HG03196 (cell line): Measurements from ENCODE around the gene SPATA13.
"Not testable (repeated sequence)": the region's sequence is repeated elsewhere in the genome, so short reads cannot be mapped to it uniquely, and the experiment has no call there.

Experiments
- ATAC-seq: cut with Tn5 transposase; IDR thresholded peaks from one replicate; pipeline ENCODE4 v1.9.1; 2021; ENCODE audit not compliant: unreplicated experiment

SPATA13 gene

DNA sequence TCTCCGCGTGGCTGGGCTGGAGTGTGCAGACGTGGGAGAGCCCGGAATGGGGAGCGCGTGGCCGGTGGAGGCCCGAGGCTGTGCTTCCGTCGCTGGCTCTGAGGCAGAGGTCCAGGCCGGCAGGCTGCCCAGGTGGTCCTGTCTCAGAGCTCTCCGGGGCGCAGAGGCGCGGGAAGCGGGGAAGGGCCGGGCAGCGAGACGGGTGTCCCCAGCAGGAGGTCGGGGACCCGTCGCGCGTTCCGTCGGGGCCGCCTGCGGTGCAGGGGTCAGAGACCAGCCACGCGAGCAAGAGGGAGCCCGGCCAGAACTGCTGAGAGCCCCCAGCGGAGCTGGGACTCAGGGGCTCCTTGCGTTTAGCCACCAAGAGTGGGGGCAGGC lies 147.5 kb downstream of the SPATA13 start:
- no peak for ATAC-seq

DNA sequence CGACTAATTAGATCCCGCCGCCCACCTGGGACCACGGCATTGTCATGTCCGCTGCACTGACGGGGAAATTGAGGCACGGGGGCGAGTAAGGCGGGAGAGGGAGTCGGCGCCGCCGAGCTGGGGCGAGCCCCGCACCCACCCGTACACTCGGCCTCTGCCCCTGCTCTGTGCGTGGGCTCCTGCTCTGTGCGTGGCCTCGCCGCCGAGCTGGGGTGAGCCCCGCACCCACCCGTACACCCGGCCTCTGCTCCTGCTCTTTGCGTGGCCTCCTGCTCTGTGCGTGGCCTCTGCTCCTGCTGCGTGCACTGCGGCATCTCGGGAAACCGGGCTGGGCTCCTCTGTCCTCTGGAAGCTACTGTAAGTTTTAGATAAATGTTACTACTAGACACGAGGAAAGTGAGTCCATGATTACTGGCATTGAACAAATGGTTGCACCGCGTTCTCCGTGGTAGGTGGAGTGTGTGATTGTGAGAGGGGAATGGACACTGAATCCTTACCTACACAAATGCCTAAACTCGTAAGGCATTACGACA lies 148.0 kb downstream of the SPATA13 start:
- ATAC-seq = no peak

DNA sequence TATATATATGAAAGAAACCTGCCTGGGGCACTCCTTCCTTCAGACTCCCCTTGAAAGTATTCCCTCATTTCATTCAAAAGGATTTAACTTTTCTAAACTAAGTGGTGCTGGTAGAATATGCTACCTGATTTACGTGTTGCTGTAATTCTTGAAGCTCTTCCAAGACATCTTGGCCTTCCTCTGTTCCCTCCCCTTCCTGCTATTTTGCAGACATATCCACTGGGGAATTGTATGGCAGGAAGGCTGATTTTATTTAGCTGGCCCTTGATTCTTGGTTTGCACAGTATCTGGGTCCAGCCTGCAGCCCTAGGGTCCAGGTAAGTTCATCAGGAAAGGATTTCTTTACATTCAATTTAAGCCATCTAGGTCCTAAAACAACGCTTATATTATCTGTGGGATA lies 148.8 kb downstream of the SPATA13 start, which contains the start of gene C1QTNF9:
Gene C1QTNF9 (plus strand): TSS at position 281 of the 400 bp plus-strand sequence. CDS start 6,424 bp downstream, outside the sequence.
- ATAC-seq = not testable (repeated sequence)

DNA sequence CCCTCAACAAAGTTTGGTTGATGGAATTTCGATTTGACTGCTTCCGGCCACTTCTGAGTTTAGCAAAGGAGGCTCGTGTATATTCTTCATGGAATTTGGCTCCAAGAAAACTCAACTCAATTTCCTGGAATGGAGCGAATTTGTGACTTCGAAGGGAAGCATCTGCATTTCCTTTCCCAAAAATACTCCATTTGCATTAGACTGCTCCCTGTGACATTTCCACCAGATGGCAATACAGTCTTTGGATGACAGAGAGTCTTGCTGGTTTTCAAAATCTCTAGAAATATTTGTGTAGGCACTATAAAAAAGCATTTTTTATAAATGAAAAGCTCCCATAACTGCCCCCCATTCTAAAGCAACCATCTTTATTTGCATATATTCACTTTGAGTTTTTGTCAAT lies 152.9 kb downstream of the SPATA13 start:
- ATAC-seq = no peak

DNA sequence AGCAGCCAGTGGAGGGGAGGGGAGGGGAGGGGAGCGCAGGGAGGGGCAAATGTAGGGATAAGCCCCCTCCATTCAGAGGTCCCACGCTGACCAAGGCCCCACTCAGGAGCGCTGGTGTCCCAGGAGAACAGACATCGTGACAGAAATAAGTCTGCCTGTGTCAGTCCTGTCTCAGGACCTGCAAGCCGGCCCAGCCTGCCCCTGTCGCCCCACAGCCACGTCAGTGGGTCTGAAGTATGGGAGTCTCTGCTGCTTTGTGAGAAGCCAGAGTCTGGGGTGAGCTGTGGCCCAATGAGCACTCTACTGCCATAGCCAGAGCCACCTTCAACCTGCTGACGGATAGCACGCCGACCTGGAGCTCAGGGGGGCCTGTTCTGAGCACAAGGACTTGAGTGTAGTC lies 157.3 kb downstream of the SPATA13 start:
- not testable (repeated sequence) for ATAC-seq

DNA sequence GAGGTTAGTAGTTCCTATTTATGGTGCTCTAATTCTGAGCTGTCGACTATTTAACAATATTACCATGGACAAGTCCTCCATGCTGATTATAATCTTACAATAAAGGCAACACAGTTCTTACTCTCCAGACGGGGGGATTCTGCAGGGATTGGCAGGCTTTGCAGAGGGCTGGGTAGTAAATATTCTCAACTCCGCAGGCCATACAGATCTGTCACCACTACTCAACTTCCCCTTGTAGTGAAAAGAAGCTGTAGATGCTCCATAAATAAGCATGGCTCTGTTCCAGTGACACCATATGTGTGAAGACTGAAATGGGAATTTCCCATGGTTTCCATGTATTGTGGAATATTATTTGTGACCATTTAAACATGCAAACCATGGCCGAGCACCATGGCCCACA lies 158.4 kb downstream of the SPATA13 start:
- not testable (repeated sequence) for ATAC-seq

DNA sequence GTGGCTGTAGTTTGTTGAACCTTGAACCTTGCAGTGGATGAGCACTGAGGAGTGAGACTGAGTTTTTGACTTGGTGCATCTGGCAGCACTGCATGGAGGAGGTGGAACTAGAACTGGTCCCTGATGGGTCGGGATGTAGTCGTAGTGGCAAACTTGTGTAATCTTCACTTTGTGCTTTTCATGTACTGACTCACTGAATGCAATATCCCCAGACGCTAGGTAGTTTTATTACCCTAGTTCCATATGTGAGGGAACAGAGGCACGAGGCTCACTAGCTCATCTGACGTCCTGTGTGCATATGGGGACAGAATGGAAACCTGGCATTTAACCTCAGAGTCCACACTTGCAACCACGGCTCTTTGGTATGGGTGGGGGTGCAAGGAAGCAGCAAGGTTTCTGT lies 159.1 kb downstream of the SPATA13 start:
- not testable (repeated sequence) for ATAC-seq

DNA sequence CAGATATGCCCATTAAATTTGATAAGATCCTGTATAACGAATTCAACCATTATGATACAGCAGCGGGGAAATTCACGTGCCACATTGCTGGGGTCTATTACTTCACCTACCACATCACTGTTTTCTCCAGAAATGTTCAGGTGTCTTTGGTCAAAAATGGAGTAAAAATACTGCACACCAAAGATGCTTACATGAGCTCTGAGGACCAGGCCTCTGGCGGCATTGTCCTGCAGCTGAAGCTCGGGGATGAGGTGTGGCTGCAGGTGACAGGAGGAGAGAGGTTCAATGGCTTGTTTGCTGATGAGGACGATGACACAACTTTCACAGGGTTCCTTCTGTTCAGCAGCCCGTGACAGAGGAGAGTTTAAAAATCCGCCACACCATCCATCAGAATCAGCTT lies 160.9 kb downstream of the SPATA13 start:
- ATAC-seq = not testable (repeated sequence)

DNA sequence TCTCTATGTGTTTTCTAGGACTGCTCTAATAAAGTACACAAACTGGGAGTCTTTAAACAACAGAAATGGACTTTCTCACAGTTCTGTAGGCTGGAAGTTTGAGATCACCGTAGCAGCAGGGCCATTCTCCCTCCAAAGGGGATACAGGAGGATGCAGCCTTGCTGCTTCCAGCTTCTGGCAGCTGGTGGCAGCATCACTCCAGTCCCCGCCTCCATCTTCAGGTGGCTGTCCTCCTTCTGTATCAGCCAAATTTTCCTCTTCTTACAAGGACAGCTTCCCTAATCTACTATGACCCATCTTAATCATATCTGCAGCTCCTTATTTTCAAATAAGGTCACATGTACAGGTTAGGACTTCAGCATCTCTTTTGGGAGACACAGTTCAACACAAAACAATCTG lies 161.9 kb downstream of the SPATA13 start:
- not testable (repeated sequence) for ATAC-seq

DNA sequence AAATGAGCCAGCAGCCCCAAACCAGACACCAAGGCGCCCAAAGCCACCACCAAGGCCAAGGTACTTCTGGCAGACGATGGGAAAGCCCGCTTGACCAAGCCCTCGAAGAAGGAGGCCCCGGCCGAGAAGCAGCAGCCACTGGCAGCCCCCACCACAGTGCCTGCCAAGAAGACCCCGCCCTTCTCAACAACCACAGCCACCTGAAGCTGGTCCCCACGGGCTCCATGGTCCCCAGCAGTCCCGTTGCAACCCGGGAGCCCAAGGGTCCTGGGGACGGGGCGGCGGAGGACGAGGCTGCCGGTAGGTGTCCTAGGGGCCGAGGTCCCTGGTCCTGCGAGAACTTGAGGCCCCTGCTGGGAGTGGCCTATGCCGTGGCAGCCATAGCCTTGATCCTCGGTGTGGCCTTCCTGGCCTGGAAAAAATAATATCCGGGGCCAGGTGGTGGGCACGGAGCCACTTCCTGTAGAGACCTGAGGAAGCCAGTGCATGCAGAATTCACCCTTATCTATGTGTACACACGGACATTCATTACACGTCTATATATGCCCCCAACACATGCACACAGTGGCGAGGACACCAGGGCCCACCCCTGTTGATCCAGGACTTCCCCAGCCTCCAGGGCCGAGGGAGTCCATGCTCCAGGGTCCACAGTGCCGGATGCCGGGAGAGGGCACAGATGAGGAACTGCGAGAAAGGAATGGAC lies 162.7 kb downstream of the SPATA13 start:
- ATAC-seq = no peak

DNA sequence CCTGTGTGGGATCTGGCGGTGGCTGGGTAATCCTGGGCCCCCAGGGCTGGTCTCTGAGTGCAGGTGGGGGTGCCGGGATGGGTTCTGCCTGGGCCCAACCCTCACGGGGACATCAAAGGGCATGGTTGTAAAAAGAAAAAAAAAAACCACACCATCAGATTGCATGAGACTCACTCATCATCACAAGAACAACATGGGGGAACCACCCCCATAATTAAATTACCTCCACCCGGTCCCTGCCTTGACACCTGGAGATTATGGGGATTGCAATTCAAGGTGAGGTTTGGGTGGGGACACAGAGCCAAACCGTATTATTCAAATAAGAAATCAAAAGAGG lies 163.2 kb downstream of the SPATA13 start:
- no peak for ATAC-seq

DNA sequence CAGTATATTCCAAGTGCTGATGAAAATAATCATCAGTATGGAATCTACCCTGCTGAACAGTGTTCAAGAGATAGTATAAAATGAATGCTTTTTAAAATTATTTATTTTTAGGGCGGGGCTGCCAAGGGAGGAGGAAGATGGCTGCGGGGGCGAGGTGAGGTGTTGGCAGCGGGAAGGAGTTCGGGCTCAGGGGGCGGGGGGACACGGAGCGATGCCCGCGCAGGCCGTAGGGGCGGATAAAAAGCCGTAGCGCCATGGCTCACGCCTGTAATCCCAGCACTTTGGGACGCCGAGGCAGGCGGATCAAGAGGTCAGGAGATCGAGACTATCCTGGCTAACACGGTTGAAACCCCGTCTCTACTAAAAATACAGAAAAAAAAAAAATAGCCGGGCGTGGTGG lies 167.1 kb downstream of the SPATA13 start:
- ATAC-seq = not testable (repeated sequence)

DNA sequence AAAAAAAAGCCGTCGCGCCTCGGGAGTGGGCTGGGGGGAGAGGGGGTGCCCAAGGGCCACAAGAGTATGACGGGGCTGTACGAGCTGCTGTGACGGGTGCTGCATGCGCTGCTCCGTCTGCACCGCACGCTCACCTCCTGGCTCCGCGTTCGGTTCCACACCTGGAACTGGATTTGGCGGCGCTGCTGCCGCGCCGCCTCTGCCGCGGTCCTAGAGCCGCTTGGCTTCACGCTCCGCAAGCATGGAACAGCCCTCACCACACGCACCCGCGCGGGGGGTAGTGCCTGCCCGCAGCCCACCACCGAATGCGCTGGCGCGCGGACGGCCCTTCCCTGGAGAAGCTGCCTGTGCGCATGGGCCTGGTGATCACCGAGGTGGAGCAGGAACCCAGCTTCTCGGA lies 167.6 kb downstream of the SPATA13 start:
- ATAC-seq = no peak

DNA sequence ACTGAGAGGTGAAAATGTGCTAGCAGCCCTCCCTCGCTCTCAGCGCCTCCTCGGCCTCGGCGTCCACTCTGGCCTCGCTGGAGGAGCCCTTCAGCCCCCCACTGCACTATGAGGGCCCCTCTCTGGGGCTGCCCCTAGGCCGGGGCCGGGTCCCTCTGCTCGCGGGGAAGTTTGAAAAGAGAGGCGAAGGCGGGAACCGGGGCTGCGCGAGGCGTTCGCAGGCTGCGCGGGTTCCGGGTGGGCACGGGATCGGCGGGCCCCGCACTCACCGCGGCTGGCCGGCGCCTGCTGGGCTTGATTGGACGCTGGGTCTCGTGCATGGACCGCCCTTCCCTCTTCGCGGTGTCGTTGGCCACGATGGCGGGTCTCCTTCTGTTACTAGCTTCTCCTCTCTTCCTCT lies 178.2 kb downstream of the SPATA13 start:
- no peak for ATAC-seq

DNA sequence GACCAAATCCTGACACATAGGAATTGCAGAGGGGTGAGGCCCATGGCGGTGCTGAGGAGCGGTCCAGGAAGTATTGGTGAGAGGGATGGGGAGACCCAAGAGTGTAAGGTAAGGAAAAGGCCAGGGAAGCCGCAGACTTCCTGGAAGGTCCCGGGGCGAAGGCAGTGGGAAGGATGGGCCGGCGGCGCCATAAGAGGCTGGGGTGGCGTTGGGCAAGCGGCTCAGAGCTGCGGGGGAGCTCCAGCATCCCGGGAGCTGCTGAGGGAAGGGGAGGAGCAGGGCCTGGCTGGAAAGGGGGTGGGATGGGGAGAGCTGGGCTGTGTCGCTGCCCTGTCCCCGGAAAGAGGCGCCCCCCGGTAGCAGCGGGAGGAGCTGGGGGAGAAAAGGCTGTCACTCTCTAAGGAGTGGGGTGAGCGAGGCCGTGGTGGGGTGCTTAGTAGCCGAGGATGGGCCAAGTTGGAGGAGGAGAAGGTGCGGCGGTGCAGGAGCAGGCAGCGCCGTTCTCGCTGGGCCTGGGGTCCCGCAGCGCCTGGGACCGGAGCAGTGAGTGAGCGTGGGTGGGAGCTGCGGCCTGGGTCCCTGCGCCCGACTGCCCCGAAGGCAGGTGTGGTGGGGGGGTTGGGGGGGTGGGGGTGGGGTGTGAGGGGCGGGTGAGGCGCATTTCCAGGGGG lies 179.6 kb downstream of the SPATA13 start:
- ATAC-seq = no peak

DNA sequence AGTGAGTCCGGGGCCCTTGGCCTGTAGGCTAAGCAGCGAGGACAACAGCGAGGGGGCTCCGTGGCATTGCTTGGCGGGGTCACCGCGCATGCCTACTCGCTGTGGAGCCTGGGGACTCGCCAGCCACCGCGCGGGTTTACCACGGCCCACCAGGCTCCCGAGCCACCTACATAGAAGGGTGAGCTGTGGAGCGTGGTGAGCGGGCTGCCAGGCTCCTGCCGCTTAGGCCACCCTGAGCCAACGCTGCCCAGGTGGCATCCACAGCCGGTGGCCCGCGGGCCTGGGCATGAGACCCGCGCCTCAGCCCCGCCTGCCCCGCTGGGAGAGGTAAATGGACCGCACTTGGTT lies 180.1 kb downstream of the SPATA13 start:
- ATAC-seq = no peak

DNA sequence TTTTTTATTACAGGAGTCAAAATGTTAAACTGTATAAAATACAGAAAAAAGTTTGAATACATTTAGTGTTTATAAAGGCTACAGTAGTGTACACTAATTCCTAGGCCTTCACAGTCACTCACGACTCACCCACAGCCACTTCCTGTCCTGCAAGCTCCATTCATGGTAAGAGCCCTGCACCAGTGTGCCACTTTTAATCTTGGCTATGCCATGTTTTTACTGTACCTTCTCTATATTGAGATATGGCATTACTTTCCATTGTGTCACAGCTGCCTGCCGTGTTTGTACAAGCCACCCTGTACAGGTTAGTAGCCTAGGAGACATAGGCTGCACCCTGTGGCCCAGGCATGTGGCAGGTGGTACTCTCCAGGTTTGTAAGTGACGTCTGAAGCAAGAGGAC lies 180.9 kb downstream of the SPATA13 start:
- no peak for ATAC-seq

DNA sequence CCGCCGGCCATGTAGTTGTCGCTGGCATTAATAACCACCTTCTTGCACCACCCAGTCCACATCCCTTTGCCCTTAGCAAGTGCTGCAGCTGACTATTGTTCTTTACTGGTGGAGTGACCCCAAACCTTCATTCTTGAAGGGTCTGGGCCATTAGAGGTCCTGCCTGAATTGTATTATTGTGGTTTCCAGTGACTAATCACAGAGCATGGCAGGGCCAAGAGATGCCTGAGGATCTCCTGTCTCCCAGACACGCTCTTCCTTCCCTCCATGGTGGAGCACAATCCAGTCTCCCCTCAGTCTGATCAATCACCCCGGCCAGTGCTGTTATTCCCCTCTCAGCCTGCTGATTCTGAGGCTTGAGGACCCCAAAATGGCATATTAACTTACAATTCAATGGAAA lies 187.9 kb downstream of the SPATA13 start:
- no peak for ATAC-seq

DNA sequence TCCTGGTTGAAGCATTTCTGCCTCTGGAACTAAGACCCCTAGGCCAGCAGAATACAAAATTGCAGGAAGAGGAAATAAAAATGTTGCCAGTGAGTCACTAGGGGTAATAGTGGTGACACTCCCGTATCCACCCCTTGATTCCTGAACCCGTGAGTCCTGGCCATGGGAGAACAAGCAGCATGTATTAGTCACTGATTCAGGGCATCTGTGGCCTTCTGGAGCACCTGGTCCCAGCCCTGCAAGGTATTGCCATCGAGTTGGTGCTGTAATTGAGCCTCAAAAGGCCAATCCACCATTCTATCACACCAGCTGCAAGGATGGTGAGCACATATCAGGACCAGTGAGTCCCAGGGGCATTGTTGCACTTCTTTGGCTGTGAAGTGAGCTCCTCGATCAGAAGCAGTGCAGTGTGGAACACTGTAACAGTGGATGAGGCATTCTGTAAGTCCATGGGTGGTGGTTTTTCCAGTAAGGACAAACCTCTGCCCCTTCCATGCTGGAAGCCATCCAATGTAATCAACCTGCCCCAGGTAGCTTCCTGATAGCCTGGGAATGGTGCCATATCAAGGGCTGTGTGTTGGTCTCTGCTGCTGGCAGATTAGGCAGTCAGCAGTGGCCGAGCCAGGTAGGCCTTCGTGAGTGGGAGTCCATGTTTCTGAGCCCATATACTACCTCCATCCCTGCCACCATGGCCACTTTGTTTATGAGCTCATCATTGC lies 188.4 kb downstream of the SPATA13 start:
- no peak for ATAC-seq

DNA sequence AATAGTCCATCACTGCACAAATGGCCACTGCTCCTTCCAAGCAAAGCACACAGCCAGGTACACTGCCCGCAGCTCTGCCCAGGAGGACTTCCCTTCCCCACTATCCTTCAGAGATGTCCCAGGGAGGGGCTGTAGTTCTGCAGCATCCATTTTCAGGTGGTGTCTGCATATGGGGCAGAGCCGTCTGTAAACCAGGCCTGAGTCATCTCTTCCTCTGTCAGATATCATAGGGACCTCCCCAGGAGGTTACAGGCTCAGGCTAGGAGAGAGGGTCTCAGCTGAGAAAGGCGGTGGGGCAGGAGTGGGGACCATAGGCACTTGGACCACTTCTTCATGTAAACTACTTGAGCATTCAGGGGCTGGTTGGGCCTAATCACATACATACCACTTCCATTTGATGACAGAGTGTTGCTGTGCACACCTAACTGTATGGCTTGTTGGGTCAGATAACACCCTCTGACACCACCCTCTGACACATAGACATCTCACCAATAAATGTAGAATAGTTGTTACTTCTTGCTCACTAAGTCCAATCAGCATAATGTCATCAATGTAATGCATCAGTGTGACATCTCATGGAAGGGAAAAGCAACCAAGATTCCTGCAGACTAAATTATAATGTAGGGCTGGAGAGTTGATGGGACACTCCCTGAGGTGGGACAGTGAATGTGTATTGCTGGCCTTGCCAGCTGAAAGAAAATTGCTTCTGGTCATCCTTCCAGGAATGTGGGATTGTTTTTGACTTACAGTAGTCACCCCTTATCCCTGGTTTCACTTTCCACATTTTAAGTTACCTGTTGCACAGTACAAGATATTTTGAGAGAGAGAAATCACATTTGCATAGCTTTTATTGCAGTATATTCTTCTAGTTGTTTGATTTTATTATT lies 189.5 kb downstream of the SPATA13 start:
- not testable (repeated sequence) for ATAC-seq

DNA sequence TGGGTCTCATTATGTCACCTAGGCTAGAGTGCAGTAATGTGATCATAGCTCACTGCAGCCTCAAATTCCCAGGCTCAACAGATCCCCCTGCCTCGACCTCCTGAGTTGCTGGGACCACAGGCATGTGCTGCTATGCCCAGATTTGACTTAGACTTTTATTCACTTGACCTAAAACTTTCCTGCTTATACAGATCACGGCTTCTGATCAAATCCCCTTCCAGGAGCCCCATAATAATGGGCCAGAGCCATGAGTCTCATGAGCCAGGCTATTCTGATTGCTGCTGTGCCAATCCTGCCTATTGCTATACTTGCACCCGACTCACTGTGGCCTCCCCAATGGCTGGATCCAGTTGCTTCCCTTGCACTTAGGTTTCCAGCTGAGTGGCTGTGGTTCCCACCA lies 190.9 kb downstream of the SPATA13 start:
- ATAC-seq = no peak
